Inflammatory macrophage treated with lipopolysaccharide for 4 hours (primary cell): ENCODE data around the gene PRDX6.
A peak's percentile ranks its signal among the peaks of the same experiment; 100 is the strongest.
"Not testable (repeated sequence)": the region's sequence is repeated elsewhere in the genome, so short reads cannot be mapped to it uniquely, and the experiment has no call there.

Experiments
- DNase-seq: peaks from one replicate; pipeline ENCODE4 v3.0.0-alpha.2; 2020

The PRDX6 gene

GRCh38 chr1:173477286-173478093, at the start of gene PRDX6:
Gene PRDX6, plus strand, starts transcription at chr1:173477335. Its CDS starts 63 bp downstream, at chr1:173477398.
- DNase-seq: no peak

GRCh38 chr1:173429471-173430402, 47.4 kb upstream of the PRDX6 start:
- peak; percentile 84 for DNase-seq

GRCh38 chr1:173430677-173431303, 46.3 kb upstream of the PRDX6 start:
- no peak for DNase-seq

GRCh38 chr1:173431304-173432045, 45.7 kb upstream of the PRDX6 start:
- peak; percentile 91 for DNase-seq

GRCh38 chr1:173432331-173432730, 44.8 kb upstream of the PRDX6 start:
- DNase-seq: no peak

GRCh38 chr1:173433751-173434326, 43.3 kb upstream of the PRDX6 start:
- no peak for DNase-seq

- DNase-seq: no peak
These were observed 40.2 kb upstream of the PRDX6 start for GRCh38 chr1:173436841-173437428.

- no peak for DNase-seq
These were observed 38.5 kb upstream of the PRDX6 start for GRCh38 chr1:173438675-173439074.

GRCh38 chr1:173440430-173440829, 36.7 kb upstream of the PRDX6 start:
- no peak for DNase-seq

- no peak for DNase-seq
These were observed 32.4 kb upstream of the PRDX6 start for GRCh38 chr1:173444757-173445156.

- no peak for DNase-seq
These were observed 32.0 kb upstream of the PRDX6 start for GRCh38 chr1:173445164-173445563.

GRCh38 chr1:173445656-173446055, 31.5 kb upstream of the PRDX6 start:
- DNase-seq: no peak

GRCh38 chr1:173447224-173447623, 29.9 kb upstream of the PRDX6 start:
- no peak for DNase-seq

GRCh38 chr1:173448945-173449344, 28.2 kb upstream of the PRDX6 start:
- no peak for DNase-seq

- no peak for DNase-seq
These were observed 25.2 kb upstream of the PRDX6 start for GRCh38 chr1:173451981-173452380.

- no peak for DNase-seq
These were observed 23.2 kb upstream of the PRDX6 start for GRCh38 chr1:173453982-173454381.

GRCh38 chr1:173454966-173455524, 22.1 kb upstream of the PRDX6 start:
- no peak for DNase-seq

- DNase-seq: no peak
These were observed 17.2 kb upstream of the PRDX6 start for GRCh38 chr1:173459885-173460284.

- DNase-seq: not testable (repeated sequence)
These were observed 14.5 kb upstream of the PRDX6 start for GRCh38 chr1:173462666-173463065.

GRCh38 chr1:173464185-173464584, 12.9 kb upstream of the PRDX6 start:
- not testable (repeated sequence) for DNase-seq

- DNase-seq: no peak
These were observed 9.7 kb upstream of the PRDX6 start for GRCh38 chr1:173467426-173467825.
